Left forelimb (tissue), 1 donor: Measurements from ENCODE around the gene CNKSR2.
"Not testable (repeated sequence)": the region's sequence is repeated elsewhere in the genome, so short reads cannot be mapped to it uniquely, and the experiment has no call there.

Experiments used
- DNase-seq: peaks from one replicate; pipeline ENCODE4 v3.0.0-alpha.2; 2018; ENCODE audit warnings: low spot score

CNKSR2 gene

DNA sequence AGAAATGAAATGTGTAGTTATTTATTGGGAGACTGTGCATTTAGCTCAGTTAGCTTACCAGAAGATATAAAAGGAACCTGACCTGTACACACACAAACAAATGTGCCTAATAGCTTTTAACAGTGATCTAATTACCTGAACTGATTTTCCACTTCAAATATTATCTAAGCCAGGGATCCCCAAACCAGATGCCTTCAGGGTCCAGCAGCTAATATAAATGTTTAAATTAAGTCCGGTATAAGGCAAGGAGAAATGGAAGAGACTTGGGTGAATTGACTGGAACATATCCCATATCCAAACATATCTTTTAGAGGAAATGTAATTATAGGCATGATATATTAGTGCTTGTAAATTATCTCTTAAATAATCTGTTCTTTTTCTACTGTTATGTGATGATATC is 66.7 kb downstream of the CNKSR2 start:
- DNase-seq: no peak

DNA sequence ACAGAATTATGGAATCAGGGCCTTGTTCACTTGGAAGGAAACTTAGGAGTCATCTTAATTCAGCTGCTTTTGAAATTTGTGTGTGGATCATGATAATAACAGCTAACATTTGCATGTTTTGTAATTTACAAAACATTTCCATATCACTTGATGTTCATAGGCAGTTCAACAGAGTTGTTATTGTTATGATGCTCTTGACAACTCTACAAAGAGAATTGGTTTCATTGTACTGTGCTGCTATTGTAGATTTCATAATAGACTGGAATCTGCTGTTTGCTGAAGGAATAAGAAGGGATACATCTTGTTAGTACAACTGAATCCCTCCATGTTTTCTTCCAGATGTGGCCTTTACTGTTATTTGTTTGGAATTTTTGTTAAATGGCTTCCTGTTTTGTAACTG is 83.5 kb downstream of the CNKSR2 start:
- DNase-seq: no peak

DNA sequence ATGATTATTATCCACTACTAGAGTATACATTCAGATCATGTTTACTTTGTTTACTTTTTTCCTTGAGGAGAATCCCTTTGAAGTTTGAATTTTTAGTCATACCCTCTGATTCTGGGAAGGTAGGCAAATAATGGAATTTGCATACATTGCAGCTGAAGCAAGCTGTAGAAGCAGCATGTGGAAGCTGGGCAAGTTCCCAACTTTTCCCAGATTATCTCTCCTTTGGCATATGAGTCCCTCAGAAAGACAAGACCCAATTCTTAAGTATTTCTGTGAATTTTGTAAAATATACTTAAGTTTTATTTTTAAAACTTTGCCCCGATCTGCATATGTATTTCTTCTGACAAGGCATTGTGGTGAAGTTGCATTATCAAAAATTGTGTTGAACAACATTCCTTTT is 94.9 kb downstream of the CNKSR2 start:
- no peak for DNase-seq

DNA sequence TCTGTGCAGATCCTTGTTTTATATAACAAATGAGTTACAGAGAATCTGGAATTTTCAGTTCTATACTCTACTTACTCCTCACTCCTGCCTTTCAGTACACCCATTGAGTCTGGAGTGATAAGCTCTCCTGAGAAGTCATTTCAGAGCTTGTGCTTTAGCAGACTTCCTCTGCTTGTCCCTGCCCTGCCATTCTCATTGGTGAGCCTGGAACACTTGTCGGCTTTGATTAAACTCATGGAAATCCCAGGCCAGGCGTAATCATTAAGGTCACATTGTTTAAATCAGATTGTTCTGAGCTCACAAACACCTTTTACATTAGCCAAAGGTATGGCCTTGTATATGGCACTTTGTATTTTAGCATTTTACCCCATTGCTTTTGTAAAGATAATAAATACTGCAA is 102.7 kb downstream of the CNKSR2 start:
- DNase-seq: no peak

DNA sequence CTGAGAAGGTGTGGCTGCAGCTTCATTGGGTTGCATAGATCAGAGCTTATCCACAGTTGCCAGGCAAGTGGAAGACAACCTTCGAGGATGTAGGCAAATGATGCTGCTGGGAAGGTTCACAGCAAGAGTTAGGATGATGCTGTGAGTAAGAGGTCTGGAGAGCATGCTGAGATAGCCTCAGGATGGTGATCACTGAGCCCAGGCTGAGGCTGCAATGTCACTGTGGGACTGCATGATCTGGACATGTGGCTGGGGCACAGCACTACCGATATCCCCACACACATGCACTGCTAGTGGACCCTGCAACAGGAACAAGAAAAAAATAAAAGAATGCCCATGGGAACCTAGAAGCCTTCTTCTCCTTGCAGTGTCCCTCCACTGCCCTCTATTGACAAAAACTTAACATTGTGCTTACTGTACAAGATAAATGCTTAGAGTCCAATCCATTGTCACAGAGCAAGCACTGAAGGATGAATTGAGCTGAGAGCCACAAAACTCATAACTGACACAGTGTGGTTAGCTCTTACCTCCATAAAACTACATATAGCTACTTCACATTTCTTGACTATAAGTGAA is 105.6 kb downstream of the CNKSR2 start:
- DNase-seq: no peak

DNA sequence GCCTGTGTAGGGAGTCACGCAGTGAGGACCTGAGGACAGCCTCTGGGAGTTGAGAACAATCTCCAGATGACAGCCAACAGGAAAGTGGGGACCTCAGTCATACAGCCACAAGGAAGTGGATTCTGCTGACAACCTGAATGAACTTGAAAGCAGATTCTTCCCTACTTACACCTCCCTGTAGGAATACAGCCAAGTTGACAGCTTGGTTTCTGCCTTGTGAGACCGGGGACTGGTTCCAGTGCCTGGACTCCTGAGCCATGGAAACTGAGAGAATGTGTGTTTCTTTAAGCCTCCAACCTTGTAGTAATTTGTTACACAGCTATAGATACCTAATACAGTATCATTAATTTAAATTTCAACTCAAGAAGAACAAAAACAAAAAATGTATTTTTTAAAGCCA is 107.5 kb downstream of the CNKSR2 start:
- no peak for DNase-seq

DNA sequence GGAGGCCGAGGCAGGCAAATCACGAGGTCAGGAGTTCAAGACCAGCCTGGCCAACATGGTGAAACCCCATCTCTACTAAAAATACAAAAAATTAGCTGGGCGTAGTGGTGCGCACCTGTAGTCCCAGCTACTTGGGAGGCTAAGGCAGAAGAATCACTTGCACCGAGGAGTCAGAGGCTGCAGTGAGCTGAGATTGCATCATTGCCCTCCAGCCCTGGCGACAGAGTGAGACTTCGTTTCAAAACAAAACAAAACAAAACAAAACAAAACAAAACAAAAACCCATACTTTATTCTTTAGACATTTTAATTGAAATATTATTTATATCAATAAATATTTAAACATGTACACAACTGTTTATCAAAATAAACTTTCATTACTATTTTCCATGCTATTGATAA is 109.8 kb downstream of the CNKSR2 start:
- not testable (repeated sequence) for DNase-seq

DNA sequence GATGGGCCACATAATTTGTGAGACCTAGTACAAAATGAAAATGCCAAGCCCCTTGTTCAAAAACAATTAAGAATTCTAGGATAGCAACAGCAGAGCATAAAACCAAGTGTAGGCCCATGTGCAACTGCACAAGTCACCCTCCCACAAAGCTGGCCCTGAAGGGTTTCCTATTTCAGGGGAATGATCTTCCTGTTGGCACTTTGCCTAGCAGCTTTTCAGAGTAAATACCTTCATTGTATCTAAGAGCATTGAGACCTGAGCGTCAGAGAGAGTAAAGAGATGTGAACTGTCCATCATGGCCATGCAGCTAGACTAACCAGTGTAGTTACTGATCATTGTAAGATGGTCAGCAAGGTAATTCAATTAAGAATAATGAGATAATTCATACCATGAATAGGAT is 113.6 kb downstream of the CNKSR2 start:
- no peak for DNase-seq

DNA sequence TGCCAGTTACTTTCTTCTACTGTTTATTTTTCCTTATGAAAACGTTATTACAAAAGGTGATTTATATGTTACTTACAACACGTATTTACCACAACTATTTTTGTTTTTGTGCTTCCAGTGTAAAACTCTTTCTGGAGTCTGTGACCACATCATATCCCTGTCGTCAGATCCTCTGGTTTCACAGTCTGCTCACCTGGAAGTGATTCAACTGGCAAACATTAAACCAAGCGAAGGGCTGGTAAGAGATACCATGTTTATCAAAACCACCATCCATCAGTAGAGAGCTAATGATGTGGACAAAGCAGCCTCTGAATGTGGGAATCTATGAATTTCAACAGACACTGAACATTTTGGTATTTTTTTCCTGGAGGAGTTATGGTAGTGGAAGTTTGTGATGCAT is 116.1 kb downstream of the CNKSR2 start:
- no peak for DNase-seq

DNA sequence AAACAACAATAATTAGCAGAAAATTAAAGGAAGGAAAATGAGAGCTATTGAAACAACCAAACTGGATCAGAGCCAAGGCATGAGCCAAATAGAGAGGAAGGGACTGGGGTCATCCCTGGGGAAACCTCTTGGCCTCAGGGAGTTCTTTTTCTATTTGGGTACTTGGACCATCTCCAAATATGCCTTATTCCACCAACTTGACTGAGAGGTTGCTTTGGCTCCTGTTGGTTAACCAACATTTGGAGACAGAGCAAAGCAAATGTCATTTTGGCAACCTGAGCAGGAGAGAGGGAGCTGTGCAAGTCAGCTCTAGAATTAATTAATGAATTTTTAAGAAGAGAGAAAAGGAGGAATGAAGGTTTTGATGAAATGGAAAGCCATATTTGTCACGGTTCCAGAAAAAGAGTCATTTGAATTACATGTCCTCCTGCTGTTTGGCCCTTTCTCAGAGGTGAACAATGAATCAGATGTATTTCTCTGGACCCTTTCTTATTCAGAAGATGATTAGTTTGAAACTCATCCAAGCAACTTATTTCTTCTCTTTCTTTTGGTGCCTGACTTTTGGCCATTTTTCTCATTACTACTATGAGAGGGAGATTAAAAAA is 119.1 kb downstream of the CNKSR2 start:
- DNase-seq: no peak

DNA sequence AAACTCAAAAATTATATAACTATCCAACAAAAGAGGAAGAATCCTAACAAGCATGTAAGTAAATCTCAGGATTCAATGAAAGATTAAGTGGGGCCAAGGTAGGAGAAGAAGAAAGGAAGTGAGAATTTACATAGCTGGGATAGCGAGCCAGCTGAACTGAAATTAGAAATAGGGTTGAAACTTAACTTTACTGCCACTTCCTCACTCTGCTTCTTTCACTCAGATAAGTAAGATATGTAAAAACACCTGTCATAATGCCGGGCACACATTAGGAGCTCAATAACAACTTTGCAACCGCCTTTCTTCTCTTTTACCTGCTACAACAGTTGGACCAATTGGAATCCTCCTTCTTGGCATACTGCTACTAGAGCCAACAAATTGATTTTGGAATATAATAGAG is 129.4 kb downstream of the CNKSR2 start:
- DNase-seq: no peak

DNA sequence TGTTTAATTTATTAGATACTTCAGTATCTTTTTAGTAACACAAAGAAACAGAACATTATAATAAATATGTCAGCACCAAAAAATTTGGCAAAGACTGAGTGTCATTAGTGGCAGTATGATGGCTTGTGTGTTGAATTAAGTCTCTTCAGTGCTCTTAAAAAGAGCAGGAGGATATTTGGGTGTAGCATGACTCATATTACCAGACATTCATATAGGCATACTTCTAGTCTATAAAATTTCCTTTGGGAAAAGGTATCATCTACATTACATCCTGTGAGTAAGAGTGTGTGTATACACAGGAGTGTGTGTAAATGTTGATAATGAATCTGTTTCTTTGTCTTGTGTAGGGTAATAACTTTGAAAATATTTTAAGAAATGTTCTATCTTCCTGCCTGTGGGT is 135.7 kb downstream of the CNKSR2 start:
- DNase-seq: no peak

DNA sequence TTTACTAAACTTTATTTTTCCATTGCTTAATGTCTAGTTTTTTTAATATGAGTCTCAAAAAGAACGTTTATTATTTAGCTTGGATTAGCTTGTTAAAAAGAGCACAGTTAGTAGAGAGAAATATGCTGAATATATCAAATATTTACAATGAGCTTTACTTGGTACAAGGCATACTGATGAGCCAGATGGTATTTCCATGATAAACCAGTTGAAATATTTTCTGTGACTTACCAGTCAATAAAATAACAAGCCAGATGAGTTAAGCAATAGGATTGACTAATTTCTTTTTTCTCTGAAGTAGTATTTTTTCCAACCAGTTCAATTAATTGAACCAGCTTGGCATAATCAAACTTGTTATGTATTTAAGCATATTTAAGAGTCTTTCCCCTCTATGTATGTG is 149.8 kb downstream of the CNKSR2 start:
- DNase-seq: no peak

DNA sequence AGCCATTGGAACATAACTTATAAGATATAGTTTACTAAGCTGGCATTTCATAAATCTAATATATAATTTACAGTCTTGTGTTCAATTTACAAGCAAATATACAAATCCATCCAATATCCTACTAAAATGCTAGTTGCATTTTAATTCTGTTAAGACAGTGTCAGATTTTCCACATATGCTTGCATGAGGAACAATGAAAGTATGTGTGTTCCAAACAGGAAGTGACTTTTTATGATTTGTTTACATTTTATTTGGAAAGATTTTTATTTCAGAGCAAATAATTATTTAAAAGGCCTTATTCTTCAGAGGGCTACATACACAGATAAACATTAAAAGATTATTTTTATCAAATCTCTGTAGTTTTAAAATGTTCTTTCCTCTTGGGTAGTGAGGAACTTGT is 153.9 kb downstream of the CNKSR2 start:
- DNase-seq: no peak

DNA sequence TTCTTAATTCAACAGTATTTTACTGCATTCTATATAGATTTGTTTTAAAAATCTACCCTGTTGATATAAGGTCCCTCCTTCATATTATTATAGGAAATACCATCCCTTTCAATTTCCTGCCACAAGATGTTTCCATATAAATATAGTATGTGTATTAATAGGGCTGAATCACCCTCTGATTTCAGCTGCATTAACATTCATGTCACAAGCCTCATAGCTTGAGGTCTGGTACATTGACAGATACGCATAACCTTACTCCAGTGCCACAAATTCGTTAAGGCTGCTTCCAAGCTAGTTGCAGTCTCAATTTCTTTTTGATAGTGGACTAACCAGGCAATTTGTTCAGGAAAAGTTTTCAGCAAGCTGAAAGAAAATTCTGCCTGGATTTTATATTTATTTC is 155.6 kb downstream of the CNKSR2 start:
- no peak for DNase-seq

DNA sequence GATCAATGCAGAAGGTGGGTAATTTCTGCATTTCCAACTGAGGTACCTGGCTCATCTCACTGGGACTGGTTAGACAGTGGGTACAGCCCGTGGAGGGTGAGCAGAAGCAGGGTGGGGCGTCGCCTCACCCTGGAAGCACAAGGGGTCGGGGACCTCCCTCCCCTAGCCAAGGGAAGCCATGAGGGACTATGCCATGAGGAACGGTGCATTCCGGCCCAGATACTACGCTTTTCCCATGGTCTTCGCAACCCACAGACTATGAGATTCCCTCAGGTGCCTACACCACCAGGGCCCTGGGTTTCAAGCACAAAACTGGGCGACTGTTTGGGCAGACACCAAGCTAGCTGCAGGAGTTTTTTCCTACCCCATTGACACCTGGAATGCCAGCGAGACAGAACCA is 170.4 kb downstream of the CNKSR2 start:
- not testable (repeated sequence) for DNase-seq

DNA sequence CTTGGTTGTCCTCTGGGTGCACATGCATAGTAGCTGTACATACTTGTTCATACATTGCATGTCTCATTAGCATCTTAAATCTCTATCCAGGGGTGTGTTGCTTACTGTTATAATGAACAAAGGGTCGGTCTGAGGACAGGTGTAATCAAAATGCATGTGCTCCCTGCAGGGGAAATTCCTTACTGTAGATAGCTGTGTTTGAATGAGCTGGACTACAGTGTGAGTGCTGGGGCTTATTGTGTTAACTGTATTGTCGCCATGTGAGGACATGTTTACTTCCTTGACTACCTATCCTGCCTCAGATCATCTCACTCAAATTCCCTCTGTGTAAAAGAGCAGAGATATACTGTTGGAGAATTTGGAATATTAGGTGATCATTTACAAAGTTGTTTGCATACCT is 185.2 kb downstream of the CNKSR2 start:
- no peak for DNase-seq

DNA sequence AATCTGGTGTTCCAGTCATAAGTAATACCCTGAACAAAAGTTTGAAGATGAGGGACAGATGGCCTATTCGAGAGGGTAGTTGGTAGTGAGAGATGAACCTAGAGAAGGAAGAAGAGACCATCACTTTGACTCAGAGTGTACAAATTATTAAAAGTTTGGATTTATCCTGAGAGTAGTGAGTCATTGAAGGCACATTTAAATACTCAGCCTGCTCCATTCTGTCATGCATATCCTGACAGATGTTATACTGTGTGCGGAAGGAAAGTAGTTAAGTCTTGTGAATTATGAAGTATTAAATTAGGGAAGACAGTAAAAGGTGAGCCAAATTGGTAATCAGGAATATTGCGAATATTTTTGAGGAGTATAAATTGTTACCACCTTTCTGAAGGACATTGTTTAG is 190.8 kb downstream of the CNKSR2 start:
- DNase-seq: no peak

DNA sequence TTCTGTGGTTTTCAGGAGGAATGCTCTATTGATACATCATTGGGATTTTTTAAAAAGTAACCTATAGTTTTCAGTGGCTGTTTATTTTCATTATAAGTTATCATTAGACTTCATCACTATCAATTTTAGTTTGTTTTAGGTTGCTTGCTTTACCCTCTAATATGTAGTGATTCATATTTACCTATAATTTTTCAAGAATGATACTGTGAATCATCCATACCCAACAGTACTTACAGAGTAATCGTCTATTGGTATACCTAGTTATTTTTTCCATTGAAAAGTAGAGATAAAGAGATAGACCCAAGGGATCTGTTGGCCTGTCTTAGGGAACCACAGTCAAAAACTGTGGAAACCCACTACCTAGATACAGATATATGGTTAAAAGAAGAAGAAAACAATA is 200.6 kb downstream of the CNKSR2 start:
- no peak for DNase-seq

DNA sequence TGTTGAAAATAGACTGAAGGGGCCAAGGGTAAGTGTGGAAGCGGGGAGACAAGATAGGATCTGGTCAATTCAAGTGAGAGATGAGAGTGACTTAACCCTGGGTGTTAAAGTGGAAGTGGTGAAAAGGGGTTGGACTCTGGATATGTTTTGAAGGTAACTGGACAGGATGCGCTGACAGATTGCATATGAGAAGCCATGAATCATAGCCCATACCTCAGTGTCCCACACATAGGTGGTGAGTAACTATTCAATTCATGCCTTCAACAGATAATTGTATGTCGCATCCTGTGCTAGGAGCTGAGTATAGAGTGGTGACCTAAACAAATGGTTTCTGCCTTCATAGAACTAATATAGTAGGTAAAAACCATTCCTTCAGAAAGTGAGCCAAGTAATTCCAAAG is 207.3 kb downstream of the CNKSR2 start:
- no peak for DNase-seq

DNA sequence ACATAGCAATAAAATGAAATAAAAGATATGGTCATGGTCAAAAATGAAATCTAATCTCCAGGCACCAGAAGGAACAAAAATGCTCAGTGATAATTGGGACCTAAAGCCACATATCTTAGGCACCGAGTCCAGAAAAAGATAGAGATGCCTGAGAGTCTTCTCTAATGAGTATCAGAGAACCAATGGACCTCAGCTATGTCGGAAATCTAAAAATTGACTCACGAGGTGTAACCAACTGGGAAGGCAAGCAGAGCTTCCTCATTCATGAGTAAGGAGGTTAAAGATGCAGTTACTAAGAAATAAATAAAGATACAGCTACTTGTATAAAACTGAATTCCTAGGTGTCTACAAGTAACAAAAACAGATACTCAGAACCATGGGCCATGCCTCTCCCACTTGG is 211.8 kb downstream of the CNKSR2 start:
- DNase-seq: no peak

DNA sequence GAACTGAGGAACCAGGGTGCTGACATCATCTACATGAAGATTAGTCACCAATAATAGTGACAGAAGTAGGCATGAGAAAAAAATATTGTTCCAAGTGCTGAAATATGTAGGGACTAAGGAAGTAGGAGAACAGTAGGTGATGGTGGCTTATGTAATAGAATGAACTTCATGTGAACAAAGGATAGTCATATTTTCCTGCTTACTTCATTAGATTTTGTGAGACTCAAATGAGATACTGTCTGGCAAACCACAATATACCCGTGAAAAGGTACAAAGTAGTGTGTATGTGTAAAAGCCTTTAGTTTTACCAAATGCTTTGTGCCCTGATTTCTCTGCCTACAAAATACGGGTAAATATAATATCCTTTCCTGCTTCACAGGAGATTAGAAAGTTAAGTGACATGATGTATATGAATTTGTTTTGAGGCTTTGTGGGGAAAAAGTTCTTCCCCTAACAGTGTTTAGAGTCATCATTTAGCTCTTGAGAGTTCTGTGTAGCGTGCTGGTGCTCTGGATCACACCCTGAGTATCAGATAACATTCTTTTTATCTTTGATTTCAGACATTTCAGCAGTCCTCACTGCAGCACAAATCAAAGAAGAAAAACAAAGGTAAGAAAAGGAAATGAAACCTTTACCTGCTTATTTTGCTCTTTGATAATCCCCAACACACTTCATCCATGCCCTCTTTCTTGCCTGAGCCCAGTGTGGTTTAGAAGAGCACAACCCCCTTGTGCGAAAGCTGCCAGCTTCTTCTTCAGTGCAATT is 216.0 kb downstream of the CNKSR2 start:
- DNase-seq: no peak

DNA sequence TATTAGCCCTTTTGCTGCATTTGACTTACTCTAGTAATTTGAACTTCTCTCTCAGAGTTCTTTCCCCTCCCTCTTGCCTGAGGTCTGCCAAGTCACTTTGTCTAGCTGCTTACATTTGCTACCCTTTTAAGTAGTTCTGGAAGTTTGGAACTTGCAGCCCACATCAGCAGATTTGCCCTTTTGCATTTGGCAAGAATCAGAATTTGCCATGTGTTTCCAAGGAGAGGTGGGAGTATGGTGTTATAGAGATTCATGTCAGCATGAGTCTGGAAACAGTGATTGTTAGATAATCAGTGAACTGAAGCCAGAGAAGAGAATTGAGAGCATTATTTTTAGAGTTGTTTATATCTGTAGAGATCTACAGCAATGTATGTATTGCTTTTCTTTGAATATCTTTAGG is 231.8 kb downstream of the CNKSR2 start:
- DNase-seq: no peak

DNA sequence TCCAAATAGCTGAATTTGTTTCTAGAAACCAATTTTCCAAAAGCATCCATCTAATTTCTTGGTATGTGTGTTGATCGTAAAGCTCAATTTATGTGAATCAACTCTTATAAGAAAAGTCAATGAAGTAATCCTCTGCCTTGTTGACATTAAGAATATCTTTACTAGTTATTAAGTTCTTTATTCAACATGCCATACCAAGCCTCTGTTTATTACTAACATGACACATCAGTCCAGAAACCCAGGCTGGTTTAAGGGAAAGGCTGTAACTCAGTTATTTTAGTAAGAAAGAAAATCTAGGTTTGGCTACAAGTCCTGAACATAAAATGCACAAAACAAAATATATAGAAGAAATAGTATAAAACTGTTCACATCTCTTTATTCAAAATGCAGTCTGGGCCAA is 235.9 kb downstream of the CNKSR2 start:
- DNase-seq: no peak
